GM19397 (cell line): ENCODE results near the gene WDFY4.
"Not testable (repeated sequence)": the region's sequence is repeated elsewhere in the genome, so short reads cannot be mapped to it uniquely, and the experiment has no call there.

ENCODE experiments used
- ATAC-seq: cut with Tn5 transposase; IDR thresholded peaks from one replicate; pipeline ENCODE4 v1.9.1; 2021; ENCODE audit warnings: mild to moderate bottlenecking, moderate library complexity; ENCODE audit not compliant: unreplicated experiment

The WDFY4 gene, protein sequence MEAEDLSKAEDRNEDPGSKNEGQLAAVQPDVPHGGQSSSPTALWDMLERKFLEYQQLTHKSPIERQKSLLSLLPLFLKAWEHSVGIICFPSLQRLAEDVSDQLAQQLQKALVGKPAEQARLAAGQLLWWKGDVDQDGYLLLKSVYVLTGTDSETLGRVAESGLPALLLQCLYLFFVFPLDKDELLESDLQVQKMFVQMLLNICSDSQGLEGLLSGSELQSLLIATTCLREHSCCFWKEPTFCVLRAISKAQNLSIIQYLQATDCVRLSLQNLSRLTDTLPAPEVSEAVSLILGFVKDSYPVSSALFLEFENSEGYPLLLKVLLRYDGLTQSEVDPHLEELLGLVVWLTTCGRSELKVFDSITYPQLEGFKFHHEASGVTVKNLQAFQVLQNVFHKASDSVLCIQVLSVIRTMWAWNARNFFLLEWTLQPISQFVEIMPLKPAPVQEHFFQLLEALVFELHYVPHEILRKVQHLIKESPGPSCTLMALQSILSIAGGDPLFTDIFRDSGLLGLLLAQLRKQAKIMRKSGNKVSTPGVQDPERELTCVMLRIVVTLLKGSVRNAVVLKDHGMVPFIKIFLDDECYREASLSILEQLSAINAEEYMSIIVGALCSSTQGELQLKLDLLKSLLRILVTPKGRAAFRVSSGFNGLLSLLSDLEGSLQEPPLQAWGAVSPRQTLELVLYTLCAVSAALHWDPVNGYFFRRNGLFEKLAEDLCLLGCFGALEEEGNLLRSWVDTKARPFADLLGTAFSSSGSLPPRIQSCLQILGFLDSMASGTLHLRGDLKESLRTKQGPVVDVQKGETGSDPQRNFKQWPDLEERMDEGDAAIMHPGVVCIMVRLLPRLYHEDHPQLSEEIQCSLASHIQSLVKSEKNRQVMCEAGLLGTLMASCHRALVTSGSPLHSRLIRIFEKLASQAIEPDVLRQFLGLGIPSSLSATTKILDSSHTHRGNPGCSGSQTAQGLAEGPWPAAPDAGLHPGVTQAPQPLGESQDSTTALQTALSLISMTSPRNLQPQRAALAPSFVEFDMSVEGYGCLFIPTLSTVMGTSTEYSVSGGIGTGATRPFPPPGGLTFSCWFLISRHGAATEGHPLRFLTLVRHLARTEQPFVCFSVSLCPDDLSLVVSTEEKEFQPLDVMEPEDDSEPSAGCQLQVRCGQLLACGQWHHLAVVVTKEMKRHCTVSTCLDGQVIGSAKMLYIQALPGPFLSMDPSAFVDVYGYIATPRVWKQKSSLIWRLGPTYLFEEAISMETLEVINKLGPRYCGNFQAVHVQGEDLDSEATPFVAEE (N-terminal part only)

DNA sequence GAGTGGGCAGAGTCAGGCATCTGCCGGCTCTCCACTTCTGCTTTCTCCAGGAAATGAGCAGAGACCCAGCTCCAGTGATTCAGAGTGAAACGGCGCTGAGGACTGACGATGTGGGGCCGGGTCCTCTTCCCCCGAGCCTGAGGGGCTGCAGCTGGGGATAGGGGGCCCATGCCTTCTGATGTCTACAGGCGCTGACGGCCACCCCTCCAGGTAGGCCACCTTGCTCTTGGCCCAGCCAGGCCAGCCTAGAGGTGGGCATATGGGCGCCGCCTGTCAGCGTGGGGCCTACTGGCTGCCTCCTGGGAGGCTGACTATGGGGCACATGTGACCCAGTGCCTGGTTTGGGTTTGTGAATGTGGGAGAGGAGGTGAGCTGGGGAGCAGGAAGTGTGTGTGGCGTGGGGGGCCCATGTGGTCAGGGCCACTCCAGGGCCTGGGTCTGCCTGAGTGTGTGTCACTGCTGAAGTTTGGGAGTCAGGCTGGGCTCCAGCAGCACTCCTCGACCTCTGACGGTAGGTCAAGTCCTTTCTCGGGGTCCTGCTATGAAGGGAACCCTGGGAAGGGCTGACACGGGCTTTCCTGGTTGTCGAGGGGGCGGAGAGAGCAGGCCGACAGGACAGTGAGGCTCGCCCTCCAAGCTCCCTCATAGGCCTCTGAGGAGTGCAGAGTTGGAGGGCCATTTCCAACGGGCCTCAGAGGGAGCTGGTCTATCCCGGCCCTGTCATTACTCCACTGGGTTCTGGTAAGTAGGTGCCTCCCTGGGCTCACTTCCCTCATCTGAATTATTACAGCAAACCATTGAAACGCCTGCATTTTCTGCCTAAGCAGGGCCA lies at the start of gene WDFY4:
Gene WDFY4, plus strand, starts transcription at position 82 of the 832 bp plus-strand sequence. CDS start 24,860 bp downstream, outside the sequence.
- peak; percentile 57 for ATAC-seq

DNA sequence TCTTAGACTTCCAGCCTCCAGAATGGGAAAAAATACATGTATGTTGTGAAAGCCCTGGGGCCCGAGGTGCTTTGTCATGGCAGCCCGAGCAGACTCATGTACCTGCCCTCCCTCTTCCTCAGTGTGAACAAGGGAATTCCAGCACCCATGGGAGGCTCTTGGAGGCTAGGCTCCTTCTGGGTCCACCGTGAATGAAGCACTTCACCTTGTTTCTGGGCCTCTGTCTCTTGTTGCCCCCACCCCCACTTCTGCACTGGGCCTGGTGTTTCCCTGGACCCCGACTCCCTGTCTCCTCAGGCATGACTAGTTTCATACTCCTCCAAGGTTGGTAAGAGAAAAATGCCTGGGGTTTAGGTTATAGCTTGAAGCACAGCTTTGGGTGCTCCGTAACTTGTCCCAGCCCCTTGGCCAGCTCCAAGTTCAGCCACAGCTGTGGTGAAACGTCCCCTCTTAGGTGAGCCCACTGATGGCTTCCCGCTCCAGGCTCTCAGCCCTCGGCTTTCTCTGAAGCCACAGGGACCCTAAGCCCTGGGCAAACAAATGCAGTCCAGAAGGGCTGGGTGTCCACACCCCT lies 49.6 kb upstream of the WDFY4 start:
- no peak for ATAC-seq

DNA sequence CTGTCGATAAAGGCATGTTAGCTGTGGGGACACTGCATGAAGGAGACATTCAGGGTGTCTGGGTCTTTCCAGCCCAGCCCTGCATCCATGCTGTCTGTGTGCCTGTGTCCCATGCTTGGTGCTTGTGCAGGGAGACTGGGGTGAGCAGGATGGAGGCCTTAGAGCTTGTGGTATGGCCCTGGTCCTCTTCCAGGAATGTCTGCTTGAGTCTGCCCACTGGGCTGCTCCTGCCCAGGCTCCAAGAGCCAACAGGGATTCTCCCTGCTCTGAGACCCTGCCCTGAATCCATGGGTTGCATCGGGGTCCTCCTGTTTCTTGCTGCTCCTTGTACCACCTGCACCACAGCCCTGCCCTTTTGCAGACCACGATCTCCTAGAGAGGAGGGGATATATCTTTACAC lies 48.4 kb upstream of the WDFY4 start:
- no peak for ATAC-seq

DNA sequence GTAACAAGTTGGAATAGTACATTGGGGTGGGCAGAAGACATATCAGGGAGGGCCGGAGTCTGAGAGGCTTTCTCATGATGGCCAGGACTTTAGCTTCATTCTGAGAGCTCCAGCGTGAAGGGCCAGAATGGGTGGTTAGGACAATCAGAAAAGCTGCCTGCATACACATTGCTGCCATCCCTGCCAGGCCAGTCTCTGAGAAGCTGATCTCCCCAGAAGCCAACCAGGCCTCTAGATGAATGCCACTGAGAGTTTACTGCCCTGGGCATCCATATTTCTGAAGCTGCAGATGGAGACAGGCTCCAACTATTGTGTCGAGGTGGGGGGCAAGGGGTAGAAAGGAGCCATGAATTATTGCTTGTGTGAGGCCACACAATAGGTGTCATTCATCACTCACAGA lies 47.8 kb upstream of the WDFY4 start:
- ATAC-seq = no peak

DNA sequence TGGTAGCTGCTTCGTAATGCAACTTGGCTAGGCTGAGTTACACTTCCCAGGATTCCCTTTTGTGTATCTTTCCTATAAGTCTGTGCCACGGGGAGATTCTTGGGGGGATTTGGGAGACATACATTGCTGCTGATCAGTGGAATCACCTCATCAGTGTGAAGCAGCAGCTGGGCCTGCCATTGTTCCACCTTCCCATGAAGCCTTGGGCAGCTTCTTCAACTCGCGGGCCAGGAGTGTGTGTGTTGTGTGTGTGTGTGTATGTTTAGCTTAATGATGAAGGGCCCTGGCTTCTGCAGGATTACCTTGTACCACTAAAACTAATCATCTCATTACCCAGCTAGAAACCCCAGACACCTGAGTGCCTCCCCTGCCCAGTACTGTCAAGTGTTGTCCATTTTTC lies 46.5 kb upstream of the WDFY4 start:
- no peak for ATAC-seq

DNA sequence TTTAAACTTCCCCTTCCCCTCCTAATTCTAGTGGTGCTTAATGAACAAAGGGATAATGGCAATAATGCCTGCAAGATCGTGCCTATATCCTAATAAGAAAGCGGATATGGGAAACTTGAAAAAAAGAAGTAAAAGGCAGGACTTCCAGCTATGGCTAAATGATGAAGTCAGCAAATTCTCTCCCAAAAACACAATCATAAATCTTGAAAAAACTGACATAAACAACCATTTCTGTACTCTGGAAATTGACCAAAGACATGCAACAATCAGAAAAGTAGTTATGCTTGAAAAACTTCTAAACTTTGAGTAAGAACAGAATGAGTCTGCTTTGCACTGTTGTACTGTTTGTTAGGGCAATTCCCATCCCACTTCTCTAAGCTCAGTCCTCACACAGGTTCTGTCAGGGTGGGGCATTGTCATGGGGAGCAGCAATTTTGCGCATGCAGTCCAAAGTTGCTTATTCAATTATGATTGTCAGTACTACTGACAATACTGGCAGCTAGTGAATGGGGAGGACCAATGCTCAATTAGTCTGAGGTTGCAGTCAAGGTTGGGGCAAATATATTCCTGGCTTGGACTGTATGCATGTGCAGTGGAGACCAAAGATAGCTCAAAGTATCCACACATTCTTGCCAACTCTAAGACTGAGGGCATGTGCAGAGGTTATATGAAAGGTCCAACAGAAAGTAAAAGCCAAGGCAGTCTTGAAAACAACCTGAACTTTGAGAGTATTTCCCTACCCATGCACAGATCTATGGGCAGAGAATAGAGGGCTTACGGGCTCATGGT lies 45.7 kb upstream of the WDFY4 start:
- ATAC-seq = no peak

DNA sequence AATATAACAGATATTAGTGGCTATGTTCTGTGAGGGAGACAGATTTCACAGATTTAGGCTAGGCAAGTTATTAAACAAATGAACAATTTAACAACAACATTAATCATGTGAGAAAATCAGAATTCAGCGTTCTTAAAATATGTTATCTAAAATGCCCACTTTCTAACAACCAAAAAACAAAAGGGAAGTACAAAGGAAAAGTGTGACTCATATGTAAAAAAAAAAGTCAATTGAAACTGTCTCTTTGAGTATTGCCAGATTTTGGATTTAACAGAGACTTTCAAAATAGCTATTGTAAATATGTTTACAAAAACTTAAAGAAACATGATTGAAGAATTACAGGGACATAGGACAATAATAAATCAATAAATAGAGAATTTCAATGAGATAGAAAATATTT lies 45.0 kb upstream of the WDFY4 start:
- ATAC-seq = no peak

DNA sequence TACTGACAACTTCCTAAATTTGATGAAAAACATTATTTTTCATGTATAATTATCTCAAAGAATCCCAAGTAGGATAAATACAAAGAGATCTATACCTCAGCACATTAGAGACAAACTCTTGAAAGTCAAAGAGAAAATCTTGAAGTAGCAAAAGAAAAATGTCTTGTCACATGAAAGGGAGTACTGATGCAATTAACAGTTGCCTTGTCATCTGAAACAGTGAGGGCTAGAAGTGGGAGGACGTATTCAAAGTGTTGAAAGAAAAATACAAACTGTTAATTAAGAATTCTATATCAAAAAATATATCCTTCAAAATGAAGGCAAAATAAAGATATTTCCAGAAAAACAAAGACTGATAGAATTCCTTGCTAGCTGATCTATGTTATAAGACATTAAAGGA lies 44.3 kb upstream of the WDFY4 start:
- ATAC-seq = no peak

DNA sequence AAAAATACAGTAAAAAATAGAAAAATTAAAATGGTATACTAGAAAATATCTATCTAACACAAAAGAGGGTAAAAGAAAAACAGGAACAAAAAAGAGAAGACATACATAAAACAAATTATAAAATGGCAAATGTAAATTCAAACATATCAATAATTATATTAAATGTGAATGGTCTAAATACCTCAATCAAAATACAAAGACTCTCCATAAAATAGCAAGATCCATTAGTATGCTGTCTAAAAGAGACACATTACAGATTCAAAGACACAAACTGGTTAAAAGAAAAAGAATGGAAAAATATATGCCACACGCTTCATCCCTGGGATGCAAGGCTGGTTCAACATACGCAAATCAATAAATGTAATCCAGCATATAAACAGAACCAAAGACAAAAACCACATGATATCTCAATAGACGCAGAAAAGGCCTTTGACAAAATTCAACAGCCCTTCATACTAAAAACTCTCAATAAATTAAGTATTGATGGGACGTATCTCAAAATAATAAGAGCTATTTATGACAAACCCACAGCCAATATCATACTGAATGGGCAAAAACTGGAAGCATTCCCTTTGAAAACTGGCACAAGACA lies 43.5 kb upstream of the WDFY4 start:
- ATAC-seq = not testable (repeated sequence)

DNA sequence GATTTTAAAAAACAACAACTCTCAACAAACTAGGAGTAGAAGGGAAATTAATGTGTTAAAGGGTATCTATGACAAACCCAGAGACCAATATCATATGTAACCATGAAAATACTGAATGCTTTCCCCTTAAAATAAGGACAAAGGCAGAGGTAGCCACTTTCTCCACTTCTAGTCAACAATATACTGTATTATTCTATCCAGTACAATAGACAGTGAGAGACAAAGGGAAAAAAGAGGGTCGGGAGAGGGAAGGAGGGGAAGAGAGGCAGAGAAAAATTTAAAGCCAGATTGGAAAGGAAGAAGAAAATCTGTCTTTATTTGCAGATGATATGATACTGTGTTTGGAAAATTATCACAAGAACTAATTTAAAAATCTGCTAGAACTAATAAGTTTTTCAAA lies 39.1 kb upstream of the WDFY4 start:
- ATAC-seq = no peak

DNA sequence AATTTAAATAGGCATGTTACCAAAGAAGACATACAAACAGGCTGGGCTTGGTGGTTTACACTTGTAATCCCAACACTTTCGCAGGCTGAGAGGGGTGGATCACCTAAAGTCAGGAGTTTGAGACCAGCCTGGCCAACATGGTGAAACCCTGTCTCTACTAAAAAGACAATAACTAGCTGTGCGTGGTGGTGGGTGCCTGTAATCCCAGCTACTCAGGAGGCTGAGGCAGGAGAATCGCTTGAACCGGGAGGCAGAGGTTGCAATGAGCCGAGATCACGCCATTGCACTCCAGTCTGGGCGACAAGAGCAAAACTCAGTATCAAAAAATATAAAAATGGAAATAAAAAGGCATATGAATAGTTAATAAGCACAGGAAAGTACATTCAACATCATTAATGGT lies 37.6 kb upstream of the WDFY4 start:
- ATAC-seq = not testable (repeated sequence)

DNA sequence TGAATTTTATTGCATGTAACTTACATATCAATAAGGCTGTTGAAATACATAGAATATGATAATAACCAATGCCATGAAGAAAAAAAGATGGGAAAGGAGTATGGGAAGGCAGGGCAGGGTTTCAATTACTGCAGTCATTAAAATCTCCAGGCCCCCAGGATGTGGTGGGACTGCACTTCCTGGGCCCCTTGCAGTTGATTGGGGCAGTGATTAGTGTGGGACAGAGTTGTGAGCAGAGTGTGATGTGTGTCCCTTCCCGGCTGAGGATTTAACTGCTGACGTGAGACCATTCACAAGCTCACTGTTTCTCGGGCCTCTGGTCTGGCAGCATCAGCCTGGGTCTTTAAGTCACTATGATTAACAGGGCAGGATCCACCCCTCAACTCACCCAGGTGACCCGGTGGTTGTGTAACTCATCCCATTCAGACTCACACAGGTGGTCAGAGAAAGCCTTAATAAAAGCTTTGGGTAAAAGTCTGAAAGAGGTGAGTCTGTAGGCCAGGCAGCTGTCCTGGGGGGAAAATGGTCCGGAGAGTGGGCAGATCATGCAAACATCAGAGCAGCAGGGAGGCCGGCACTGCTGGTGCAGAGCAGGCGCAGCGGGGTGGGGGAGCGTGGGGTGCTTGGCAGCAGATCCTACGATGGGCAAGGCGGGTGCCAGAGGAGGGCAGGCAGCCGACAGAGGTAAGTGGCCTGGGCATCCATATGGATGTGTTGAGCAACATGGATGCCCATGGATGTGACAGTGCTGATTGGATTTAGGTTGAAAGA lies 36.3 kb upstream of the WDFY4 start:
- ATAC-seq = no peak

DNA sequence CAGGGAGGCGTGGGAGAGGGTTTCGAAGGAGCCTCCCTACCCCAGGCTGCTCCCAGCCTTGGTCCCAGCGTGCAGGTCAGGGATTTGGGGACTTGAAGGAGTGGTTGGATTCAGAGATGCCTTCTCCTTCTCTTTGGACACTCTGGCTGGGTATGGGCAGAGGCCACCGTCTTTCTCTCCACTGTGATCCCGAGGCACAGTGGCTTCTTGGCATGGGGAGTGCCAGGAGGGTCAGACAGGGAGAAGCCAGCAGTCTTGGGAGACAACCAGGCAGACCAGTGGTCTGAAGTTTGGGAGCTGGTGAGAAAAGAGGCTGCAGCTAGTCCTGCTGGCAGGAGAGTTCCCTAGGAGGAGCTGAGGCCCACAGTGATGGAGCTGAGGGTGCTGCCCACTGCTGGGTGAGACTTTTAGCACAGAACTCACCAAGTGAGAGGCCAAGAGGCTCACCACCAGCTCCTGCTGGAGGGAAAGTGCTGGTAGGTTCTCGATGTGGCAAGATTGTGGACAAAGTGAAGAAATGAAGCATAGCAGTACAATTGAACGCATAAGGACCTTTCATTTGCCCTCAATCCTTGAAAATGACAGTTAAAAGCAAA lies 35.2 kb upstream of the WDFY4 start:
- ATAC-seq = no peak

DNA sequence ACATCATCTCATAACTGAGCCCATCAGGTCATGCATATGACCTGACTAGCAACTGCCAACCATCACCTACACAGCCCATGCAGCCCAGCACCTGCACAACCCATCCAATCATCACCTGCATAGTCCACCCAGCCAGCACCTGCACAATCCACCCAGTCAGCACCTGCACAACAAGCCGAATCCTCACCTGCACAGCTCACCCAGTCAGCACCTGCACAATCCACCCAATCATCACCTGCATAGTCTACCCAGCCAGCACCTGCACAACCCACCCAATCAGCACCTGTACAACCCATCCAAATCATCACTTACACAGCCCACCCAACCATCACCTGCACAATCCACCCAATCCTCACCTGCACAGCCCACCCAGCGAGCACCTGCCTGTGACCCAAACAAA lies 33.4 kb upstream of the WDFY4 start:
- ATAC-seq = no peak

DNA sequence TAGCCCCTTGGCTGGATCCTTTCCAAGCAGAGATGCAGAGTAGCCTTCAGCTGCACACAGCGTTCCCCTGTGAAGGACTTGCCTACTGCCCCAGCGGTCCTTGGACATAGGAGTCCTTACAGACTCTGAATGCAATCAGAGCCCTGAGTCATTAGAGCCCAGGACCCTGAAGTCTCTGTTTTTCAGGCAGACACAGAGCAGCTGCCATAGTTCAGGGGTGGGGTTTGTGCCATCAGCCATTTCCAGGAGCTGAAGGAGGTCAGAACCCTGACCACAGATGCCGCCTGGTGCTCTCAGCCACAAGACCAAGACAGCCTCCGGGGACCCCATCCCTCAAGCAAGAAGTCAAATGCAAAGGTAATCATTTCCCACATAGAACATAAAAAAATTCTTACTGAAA lies 32.8 kb upstream of the WDFY4 start:
- ATAC-seq = no peak

DNA sequence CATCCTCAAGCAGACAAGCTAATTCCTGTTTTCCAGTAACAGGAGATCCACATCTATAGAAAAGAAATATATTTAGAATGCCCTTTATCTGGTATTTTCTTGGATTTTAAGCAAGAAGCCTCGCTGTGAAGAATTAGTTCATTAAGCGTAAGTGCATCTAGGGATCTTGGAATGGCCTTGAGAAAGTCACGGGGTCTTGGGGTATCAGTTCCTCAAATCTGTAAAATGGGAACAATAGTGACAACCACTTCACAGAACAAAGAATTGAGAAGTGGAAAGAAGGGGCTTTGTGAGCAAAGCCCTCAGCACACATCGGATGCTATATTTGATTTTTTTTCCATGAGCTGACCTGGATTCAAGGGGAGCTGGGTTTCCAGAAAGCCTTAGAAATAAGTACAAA lies 32.3 kb upstream of the WDFY4 start:
- no peak for ATAC-seq

DNA sequence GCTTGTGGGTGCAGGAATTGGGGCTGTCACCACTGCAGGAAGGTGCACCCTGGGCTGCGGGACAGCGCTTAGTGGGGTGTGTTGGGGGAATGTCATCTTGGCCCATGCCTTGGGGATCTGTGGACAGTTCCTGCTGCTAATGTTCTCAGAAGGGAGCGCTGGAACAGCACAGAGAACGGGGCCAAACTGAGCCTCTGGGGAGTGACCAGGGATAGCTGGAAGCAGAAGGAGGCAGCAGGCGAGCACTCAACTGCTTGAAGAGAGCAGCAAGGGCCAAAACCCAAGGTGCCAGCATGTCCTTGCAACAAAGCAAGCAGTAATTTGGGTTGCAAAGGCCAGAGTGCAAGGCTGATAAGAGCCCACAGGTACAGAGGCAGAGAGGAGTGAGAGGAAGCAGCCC lies 31.3 kb upstream of the WDFY4 start:
- ATAC-seq = no peak
